DOHH2 (cell line): ENCODE measurements around the gene FUT2.

Source experiments
- EZH2phosphoT487 ChIP-seq: fragments of 200-600 bp; sonication (generic); IDR thresholded peaks from 2 replicates; pipeline ENCODE4 v1.6.1; 2017; ENCODE audit warnings: borderline replicate concordance, mild to moderate bottlenecking, antibody characterized with exemption, low read length, moderate library complexity, mixed read lengths
- TF ChIP-seq, protein P1 (sequence below): fragments of 200-600 bp; sonication (generic); IDR thresholded peaks from one replicate; pipeline ENCODE4 v1.5.1; 2014; ENCODE audit warnings: antibody characterized with exemption, mild to moderate bottlenecking, low read depth, low read length; ENCODE audit not compliant: poor library complexity, severe bottlenecking

DNA sequence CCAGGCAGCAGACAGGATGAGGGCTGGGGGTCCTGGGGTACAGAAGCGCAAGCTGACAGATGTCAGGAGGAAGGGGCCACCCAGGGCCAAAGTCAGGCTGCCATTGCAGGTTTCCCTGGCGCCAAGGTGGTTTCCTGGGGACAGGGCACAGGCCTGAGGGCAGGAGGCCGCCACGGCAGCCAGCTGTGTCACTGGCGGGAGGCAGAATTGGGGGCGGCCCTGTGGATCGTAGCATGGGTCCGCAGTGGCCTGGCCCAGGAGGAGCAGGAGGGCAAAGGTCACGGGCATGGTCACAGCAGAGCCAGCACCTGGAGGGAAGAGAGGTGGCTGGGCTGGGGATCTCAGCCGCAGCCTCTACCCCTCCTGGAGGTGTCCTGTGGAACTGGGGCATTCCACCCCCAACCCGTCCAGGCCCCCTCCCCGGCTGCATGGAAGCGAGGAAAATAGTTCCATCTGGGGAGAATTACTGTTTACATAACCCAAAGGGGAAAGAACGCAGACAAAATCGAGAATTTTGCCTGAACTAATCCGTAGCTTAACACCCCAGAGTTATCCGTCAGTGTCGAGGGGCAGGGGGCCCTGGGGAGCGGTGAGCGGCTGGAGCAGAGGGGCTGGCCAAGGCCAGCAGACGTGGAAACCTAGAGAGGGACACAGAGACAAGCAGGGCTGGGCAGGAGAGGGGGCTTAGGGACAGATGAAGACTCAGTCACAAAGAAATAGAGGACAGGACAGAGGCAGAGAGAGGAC, 24.9 kb upstream of the FUT2 start:
- TF ChIP-seq, protein P1, sequence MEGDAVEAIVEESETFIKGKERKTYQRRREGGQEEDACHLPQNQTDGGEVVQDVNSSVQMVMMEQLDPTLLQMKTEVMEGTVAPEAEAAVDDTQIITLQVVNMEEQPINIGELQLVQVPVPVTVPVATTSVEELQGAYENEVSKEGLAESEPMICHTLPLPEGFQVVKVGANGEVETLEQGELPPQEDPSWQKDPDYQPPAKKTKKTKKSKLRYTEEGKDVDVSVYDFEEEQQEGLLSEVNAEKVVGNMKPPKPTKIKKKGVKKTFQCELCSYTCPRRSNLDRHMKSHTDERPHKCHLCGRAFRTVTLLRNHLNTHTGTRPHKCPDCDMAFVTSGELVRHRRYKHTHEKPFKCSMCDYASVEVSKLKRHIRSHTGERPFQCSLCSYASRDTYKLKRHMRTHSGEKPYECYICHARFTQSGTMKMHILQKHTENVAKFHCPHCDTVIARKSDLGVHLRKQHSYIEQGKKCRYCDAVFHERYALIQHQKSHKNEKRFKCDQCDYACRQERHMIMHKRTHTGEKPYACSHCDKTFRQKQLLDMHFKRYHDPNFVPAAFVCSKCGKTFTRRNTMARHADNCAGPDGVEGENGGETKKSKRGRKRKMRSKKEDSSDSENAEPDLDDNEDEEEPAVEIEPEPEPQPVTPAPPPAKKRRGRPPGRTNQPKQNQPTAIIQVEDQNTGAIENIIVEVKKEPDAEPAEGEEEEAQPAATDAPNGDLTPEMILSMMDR, result no peak
- no peak for TF ChIP-seq EZH2phosphoT487
